Measurements from ENCODE around the gene DYSF.
A peak's percentile ranks its signal among the peaks of the same experiment; 100 is the strongest.

The DYSF gene

DNA sequence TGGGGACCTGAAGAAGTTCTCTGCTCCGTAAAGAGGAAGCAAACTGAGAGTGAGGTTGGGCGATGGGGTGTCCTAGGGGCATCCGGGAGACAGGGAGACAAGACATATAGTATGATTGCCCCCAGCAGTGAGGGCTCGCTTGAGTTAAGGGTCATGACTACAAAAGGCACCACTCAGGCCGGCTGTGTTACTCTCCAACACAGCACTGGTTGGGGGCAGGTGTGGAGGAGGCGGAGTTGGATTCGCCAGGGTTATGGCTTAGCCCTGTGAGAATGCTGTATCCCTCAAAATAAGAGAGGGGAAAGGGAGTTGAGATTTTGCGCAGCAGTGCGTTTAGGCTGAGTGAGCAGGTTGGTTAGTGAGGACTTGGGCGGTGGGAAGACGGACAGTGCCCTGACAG, 12.0 kb downstream of the DYSF start:
- no peak for DNase-seq (ENCODE audit: low spot score)
- H3K4ac ChIP-seq (ENCODE audit: low read length): no peak overlapping the region
- no peak overlapping the region for H2BK5ac ChIP-seq (ENCODE audit: low read length)
- no peak overlapping the region for H3K18ac ChIP-seq (ENCODE audit: low read length)
- no peak overlapping the region for H3K27ac ChIP-seq (replicated peaks; ENCODE audit: low read length)
- no peak overlapping the region for H2BK12ac ChIP-seq (ENCODE audit: low read length)
- H2AFZ ChIP-seq (ENCODE audit: low read length): no peak overlapping the region
- no peaks in the 10 kb centered on the region for H3K79me1 ChIP-seq (ENCODE audit: low read depth, low read length)
- H2AK5ac ChIP-seq (ENCODE audit: low read depth, low read length): peak overlapping the region; percentile 34
- H3K4me1 ChIP-seq (ENCODE audit: control insufficient read depth in 2 of 2, insufficient read depth in 1 of 2, low read depth in 1 of 2, low read length in 2 of 2): peaks cover 8 to 10% of the 10 kb centered on the region in 2 donors
- H3K27me3 ChIP-seq (ENCODE audit: control insufficient read depth in 3 of 3, insufficient read depth in 3 of 3, low read depth in 1 of 3, low read length in 3 of 3): peaks cover 15 to 88% (median 53%) of the 10 kb centered on the region in 3 experiments
- peak overlapping the region; percentile 3 for H3K9ac ChIP-seq (ENCODE audit: low read depth, low read length, poor library complexity)
- H3K23ac ChIP-seq (ENCODE audit: low read depth, low read length, poor library complexity): no peak overlapping the region
- H2BK15ac ChIP-seq (ENCODE audit: low read length): no peak overlapping the region
- H2BK120ac ChIP-seq (ENCODE audit: low read depth, low read length): no peak overlapping the region
- no peak overlapping the region for H4K8ac ChIP-seq (ENCODE audit: low read depth, low read length)
- no CpG with 5 or more reads among the region's 11 CpGs for WGBS, 2 donors (ENCODE audit: extremely low coverage in 2 of 2, insufficient read length in 2 of 2, insufficient replicate concordance in 1 of 2)
- no peak overlapping the region for H4K91ac ChIP-seq (ENCODE audit: low read depth, low read length, poor library complexity)
- no peak overlapping the region for H3K14ac ChIP-seq (ENCODE audit: low read length)
- H3K9me3 ChIP-seq (replicated peaks in 1 of 2; ENCODE audit: control insufficient read depth in 2 of 2, insufficient read depth in 1 of 2, low read depth in 1 of 2, low read length in 2 of 2): peaks cover 0 to 7% of the 10 kb centered on the region in 2 donors
- H3K36me3 ChIP-seq (replicated peaks in 1 of 2; ENCODE audit: control insufficient read depth in 2 of 2, insufficient read depth in 2 of 2, low read length in 2 of 2): no peaks in the 10 kb centered on the region
- H3K4me3 ChIP-seq (ENCODE audit: low read length in 2 of 2): no peak overlapping the region
- no peak overlapping the region for H3K4me2 ChIP-seq (ENCODE audit: insufficient read depth, low read length, poor library complexity, severe bottlenecking)

DNA sequence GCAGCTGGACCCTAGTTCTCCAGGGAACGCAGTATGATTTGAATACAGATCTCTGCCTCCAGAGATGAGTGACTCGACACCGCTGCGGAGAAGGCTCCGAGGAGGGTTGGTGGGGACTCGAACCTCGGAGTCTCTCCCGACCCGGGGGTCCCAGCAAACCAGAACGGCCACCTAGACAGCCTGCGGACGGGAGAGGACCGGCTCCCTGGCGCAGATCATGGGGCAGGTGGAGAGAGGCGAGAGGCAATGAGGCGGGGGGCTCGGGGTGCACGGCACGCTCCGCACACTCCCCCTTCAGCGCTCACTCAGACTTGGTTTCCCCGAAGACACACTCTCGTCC, 12.6 kb downstream of the DYSF start:
- no peak overlapping the region for H2BK12ac ChIP-seq (ENCODE audit: low read length)
- no peak overlapping the region for H2BK5ac ChIP-seq (ENCODE audit: low read length)
- H2AFZ ChIP-seq (ENCODE audit: low read length): peak overlapping the region; percentile 99
- DNase-seq (ENCODE audit: low spot score): no peak
- H3K36me3 ChIP-seq (replicated peaks in 1 of 2; ENCODE audit: control insufficient read depth in 2 of 2, insufficient read depth in 2 of 2, low read length in 2 of 2): no peaks in the 10 kb centered on the region
- H3K18ac ChIP-seq (ENCODE audit: low read length): peak overlapping the region; percentile 95
- peak overlapping the region; percentile 91 for H3K14ac ChIP-seq (ENCODE audit: low read length)
- H3K79me1 ChIP-seq (ENCODE audit: low read depth, low read length): no peaks in the 10 kb centered on the region
- H2AK5ac ChIP-seq (ENCODE audit: low read depth, low read length): peak overlapping the region; percentile 41
- peaks cover 15 to 87% (median 53%) of the 10 kb centered on the region in 3 experiments for H3K27me3 ChIP-seq (ENCODE audit: control insufficient read depth in 3 of 3, insufficient read depth in 3 of 3, low read depth in 1 of 3, low read length in 3 of 3)
- peaks cover 0 to 7% of the 10 kb centered on the region in 2 donors for H3K9me3 ChIP-seq (replicated peaks in 1 of 2; ENCODE audit: control insufficient read depth in 2 of 2, insufficient read depth in 1 of 2, low read depth in 1 of 2, low read length in 2 of 2)
- peak overlapping the region; percentile 35 for H2BK120ac ChIP-seq (ENCODE audit: low read depth, low read length)
- H3K4me2 ChIP-seq (ENCODE audit: insufficient read depth, low read length, poor library complexity, severe bottlenecking): peak overlapping the region; percentile 98
- no peak overlapping the region for H3K4ac ChIP-seq (ENCODE audit: low read length)
- peak overlapping the region; percentile 31 for H2BK15ac ChIP-seq (ENCODE audit: low read length)
- no CpG with 5 or more reads among the region's 23 CpGs for WGBS, 2 donors (ENCODE audit: extremely low coverage in 2 of 2, insufficient read length in 2 of 2, insufficient replicate concordance in 1 of 2)
- peaks cover 8 to 10% of the 10 kb centered on the region in 2 donors for H3K4me1 ChIP-seq (ENCODE audit: control insufficient read depth in 2 of 2, insufficient read depth in 1 of 2, low read depth in 1 of 2, low read length in 2 of 2)
- no peak overlapping the region for H4K91ac ChIP-seq (ENCODE audit: low read depth, low read length, poor library complexity)
- no peak overlapping the region for H3K27ac ChIP-seq (replicated peaks; ENCODE audit: low read length)
- peak overlapping the region; percentile 53 to 82 for H3K4me3 ChIP-seq (ENCODE audit: low read length in 2 of 2)
- H4K8ac ChIP-seq (ENCODE audit: low read depth, low read length): no peak overlapping the region
- H3K9ac ChIP-seq (ENCODE audit: low read depth, low read length, poor library complexity): peak overlapping the region; percentile 78
- H3K23ac ChIP-seq (ENCODE audit: low read depth, low read length, poor library complexity): no peak overlapping the region

DNA sequence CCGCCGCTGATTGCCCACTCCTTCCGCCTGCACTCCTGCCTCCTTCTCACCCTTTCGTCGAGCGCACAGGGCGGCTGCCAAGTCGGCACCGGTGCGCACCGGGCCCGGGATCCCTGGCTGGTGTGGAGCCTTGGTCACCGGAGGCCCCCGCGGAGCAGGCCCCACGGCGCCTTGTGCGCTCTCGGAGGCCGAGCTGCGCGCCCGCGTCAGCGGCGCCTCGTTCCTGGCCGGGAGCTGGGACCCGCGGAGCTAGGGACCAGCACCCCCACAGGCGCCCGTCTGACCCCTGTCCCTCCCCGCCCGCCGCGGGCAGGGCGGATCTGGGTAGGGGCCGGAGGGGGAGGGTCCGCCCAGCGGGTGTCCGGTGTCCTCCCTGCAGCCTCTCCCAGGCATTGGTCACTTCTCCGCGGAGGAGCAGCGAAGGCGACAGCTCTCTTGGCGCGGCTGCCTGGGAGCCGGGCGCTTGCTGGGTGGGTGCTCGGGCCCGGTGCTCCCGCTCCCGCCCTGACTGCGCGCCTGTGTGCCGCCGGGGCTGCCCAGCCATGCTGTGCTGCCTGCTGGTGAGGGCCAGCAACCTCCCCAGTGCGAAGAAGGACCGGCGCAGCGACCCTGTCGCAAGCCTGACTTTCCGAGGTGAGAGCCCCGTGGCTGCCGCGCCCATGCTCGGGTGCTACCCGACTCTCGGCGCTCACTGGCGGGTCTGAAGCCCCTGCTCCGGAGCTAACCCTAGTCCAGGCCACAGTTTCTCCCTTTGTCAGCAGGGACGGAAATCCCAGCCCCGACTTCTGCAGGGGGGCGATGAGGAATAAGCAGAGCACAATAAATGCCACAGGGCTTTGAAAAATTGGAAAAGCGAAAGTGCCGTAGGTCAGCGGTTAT, 13.2 kb downstream of the DYSF start:
- peak overlapping the region; percentile 91 for H3K14ac ChIP-seq (ENCODE audit: low read length)

DNA sequence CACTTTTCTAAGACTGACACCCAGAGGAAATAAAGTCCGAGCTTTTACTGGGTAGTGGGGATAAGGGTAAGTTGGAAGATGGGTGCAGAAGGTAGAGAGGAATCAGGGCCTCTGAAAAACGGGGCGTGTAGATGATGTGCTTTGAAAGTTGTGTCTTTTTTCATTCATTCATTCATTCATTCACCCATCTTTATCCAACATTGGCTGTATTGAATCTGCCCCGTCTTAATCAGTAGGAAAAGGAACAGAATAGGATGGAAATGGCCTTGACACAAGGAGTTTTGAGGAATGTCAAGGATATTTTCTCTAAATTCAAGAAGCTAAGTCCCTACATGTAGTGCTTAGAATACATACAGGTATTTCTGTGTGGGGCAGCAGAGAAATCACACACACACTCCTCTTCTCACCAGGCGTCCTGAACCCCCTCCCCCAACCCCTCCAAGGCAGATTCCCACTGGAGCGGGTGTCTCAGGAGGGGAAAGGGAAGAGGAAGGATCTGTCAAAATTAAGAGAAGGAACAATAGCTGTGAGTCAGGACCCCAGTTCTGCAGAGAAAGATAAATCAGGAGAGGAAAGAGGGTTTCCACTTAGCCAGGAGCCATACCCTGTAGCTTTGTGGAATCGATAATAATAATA, 13.9 kb downstream of the DYSF start:
- peak overlapping the region; percentile 99 for H2AFZ ChIP-seq (ENCODE audit: low read length)
- H3K27ac ChIP-seq (replicated peaks; ENCODE audit: low read length): no peak overlapping the region
- no peaks in the 10 kb centered on the region for H3K36me3 ChIP-seq (replicated peaks in 1 of 2; ENCODE audit: control insufficient read depth in 2 of 2, insufficient read depth in 2 of 2, low read length in 2 of 2)
- H3K23ac ChIP-seq (ENCODE audit: low read depth, low read length, poor library complexity): no peak overlapping the region
- no peak overlapping the region for H2BK5ac ChIP-seq (ENCODE audit: low read length)
- no peak for DNase-seq (ENCODE audit: low spot score)
- H3K4me2 ChIP-seq (ENCODE audit: insufficient read depth, low read length, poor library complexity, severe bottlenecking): peak overlapping the region; percentile 98
- H3K4me3 ChIP-seq (ENCODE audit: low read length in 2 of 2): peak overlapping the region; percentile 53 to 82
- no peak overlapping the region for H4K8ac ChIP-seq (ENCODE audit: low read depth, low read length)
- WGBS, 2 donors (ENCODE audit: extremely low coverage in 2 of 2, insufficient read length in 2 of 2, insufficient replicate concordance in 1 of 2): no CpG with 5 or more reads among the region's 7 CpGs
- H3K9ac ChIP-seq (ENCODE audit: low read depth, low read length, poor library complexity): no peak overlapping the region
- no peak overlapping the region for H4K91ac ChIP-seq (ENCODE audit: low read depth, low read length, poor library complexity)
- no peak overlapping the region for H3K14ac ChIP-seq (ENCODE audit: low read length)
- no peak overlapping the region for H3K4ac ChIP-seq (ENCODE audit: low read length)
- H2BK120ac ChIP-seq (ENCODE audit: low read depth, low read length): no peak overlapping the region
- no peaks in the 10 kb centered on the region for H3K79me1 ChIP-seq (ENCODE audit: low read depth, low read length)
- H3K18ac ChIP-seq (ENCODE audit: low read length): no peak overlapping the region
- peaks cover 0 to 7% of the 10 kb centered on the region in 2 donors for H3K9me3 ChIP-seq (replicated peaks in 1 of 2; ENCODE audit: control insufficient read depth in 2 of 2, insufficient read depth in 1 of 2, low read depth in 1 of 2, low read length in 2 of 2)
- peaks cover 15 to 81% (median 53%) of the 10 kb centered on the region in 3 experiments for H3K27me3 ChIP-seq (ENCODE audit: control insufficient read depth in 3 of 3, insufficient read depth in 3 of 3, low read depth in 1 of 3, low read length in 3 of 3)
- H2BK15ac ChIP-seq (ENCODE audit: low read length): no peak overlapping the region
- peaks cover 8% of the 10 kb centered on the region in 2 donors for H3K4me1 ChIP-seq (ENCODE audit: control insufficient read depth in 2 of 2, insufficient read depth in 1 of 2, low read depth in 1 of 2, low read length in 2 of 2)
- no peak overlapping the region for H2BK12ac ChIP-seq (ENCODE audit: low read length)
- no peak overlapping the region for H2AK5ac ChIP-seq (ENCODE audit: low read depth, low read length)

More for the DNA sequence above, 13.2 kb downstream of the DYSF start:
- Histone ChIP-seq H2AK5ac (ENCODE audit: low read depth, low read length) (no peak overlapping the region), H2BK15ac (ENCODE audit: low read length) (peak overlapping the region; percentile 31), H4K8ac (ENCODE audit: low read depth, low read length) (no peak overlapping the region), H3K9ac (ENCODE audit: low read depth, low read length, poor library complexity) (peak overlapping the region; percentile 78), H2BK120ac (ENCODE audit: low read depth, low read length) (peak overlapping the region; percentile 35), H3K4ac (ENCODE audit: low read length) (no peak overlapping the region), H3K27me3 (ENCODE audit: control insufficient read depth in 3 of 3, insufficient read depth in 3 of 3, low read depth in 1 of 3, low read length in 3 of 3) (peaks cover 15 to 87% (median 53%) of the 10 kb centered on the region in 3 experiments), H4K91ac (ENCODE audit: low read depth, low read length, poor library complexity) (no peak overlapping the region), H3K9me3 (replicated peaks in 1 of 2; ENCODE audit: control insufficient read depth in 2 of 2, insufficient read depth in 1 of 2, low read depth in 1 of 2, low read length in 2 of 2) (peaks cover 0 to 7% of the 10 kb centered on the region in 2 donors), H3K36me3 (replicated peaks in 1 of 2; ENCODE audit: control insufficient read depth in 2 of 2, insufficient read depth in 2 of 2, low read length in 2 of 2) (no peaks in the 10 kb centered on the region), H3K23ac (ENCODE audit: low read depth, low read length, poor library complexity) (no peak overlapping the region), H3K18ac (ENCODE audit: low read length) (peak overlapping the region; percentile 95), H3K4me2 (ENCODE audit: insufficient read depth, low read length, poor library complexity, severe bottlenecking) (peak overlapping the region; percentile 98), H2BK5ac (ENCODE audit: low read length) (no peak overlapping the region), H2BK12ac (ENCODE audit: low read length) (no peak overlapping the region), H2AFZ (ENCODE audit: low read length) (peak overlapping the region; percentile 99), H3K79me1 (ENCODE audit: low read depth, low read length) (no peaks in the 10 kb centered on the region), H3K4me1 (ENCODE audit: control insufficient read depth in 2 of 2, insufficient read depth in 1 of 2, low read depth in 1 of 2, low read length in 2 of 2) (peaks cover 8% of the 10 kb centered on the region in 2 donors), H3K27ac (replicated peaks; ENCODE audit: low read length) (no peak overlapping the region), H3K4me3 (ENCODE audit: low read length in 2 of 2) (peak overlapping the region; percentile 53 to 82)
- WGBS, 2 donors (ENCODE audit: extremely low coverage in 2 of 2, insufficient read length in 2 of 2, insufficient replicate concordance in 1 of 2): no CpG with 5 or more reads among the region's 78 CpGs
- DNase-seq (ENCODE audit: low spot score): peak; percentile 54
